SK-N-SH (cell line): Measurements from ENCODE around the gene NRG3.

Source experiments
- CTCF ChIP-seq: fragments of 200-600 bp; sonication (generic); IDR thresholded peaks from 2 replicates; pipeline ENCODE4 v1.6.1; 2017; ENCODE audit warnings: antibody characterized with exemption, mild to moderate bottlenecking, moderate library complexity
- EP300 ChIP-seq, 2 experiments: IDR thresholded peaks; 2 replicates each; pipeline versions ENCODE4 v1.4.0 to v1.6.1; 2012; ENCODE audit warnings: borderline replicate concordance in 1 of 2, low read depth in 1 of 2, low read length in 1 of 2
- EZH2phosphoT487 ChIP-seq: fragments of 200-600 bp; sonication (generic); IDR thresholded peaks from 2 replicates; pipeline ENCODE4 v1.6.1; 2017; ENCODE audit warnings: low read depth, mixed run types, mild to moderate bottlenecking, antibody characterized with exemption, moderate library complexity, borderline replicate concordance
- FOSL2 ChIP-seq: IDR thresholded peaks from 2 replicates; pipeline ENCODE4 v1.4.0; 2012; ENCODE audit warnings: low read depth, mild to moderate bottlenecking, moderate library complexity, borderline replicate concordance
- FOXJ3 ChIP-seq: sonication (generic); formaldehyde crosslinking; IDR thresholded peaks from 2 replicates; pipeline ENCODE4 v1.5.1; 2020; ENCODE audit warnings: mild to moderate bottlenecking, missing genetic modification reagents
- GABPA ChIP-seq: IDR thresholded peaks from 2 replicates; pipeline ENCODE4 v1.4.0; 2012; ENCODE audit warnings: low read depth, mild to moderate bottlenecking
- NFIC ChIP-seq: IDR thresholded peaks from 2 replicates; pipeline ENCODE4 v1.4.0; 2012; ENCODE audit warnings: borderline replicate concordance
- POLR2AphosphoS5 ChIP-seq: IDR thresholded peaks from 2 replicates; pipeline ENCODE4 v1.6.1; 2012; ENCODE audit warnings: low read depth, low read length
- RAD21 ChIP-seq: IDR thresholded peaks from 2 replicates; pipeline ENCODE4 v1.6.1; 2012; ENCODE audit warnings: mild to moderate bottlenecking, low read length
- REST ChIP-seq: IDR thresholded peaks from 2 replicates; pipeline ENCODE4 v1.6.1; 2012; ENCODE audit warnings: mild to moderate bottlenecking, low read depth, low read length, moderate library complexity
- SIN3A ChIP-seq: IDR thresholded peaks from 2 replicates; pipeline ENCODE4 v1.6.1; 2012; ENCODE audit warnings: low read depth, mild to moderate bottlenecking, low read length, moderate library complexity, borderline replicate concordance
- SMC3 ChIP-seq: IDR thresholded peaks from 2 replicates; pipeline ENCODE4 v1.6.1; 2012; ENCODE audit warnings: low read depth, low read length, improper control_type of control experiment
- TAF1 ChIP-seq: IDR thresholded peaks from 2 replicates; pipeline ENCODE4 v1.6.1; 2012; ENCODE audit warnings: low read depth, mild to moderate bottlenecking, low read length, moderate library complexity, borderline replicate concordance
- YY1 ChIP-seq: IDR thresholded peaks from 2 replicates; pipeline ENCODE4 v1.4.0; 2012; ENCODE audit warnings: low read depth, mild to moderate bottlenecking

DNA sequence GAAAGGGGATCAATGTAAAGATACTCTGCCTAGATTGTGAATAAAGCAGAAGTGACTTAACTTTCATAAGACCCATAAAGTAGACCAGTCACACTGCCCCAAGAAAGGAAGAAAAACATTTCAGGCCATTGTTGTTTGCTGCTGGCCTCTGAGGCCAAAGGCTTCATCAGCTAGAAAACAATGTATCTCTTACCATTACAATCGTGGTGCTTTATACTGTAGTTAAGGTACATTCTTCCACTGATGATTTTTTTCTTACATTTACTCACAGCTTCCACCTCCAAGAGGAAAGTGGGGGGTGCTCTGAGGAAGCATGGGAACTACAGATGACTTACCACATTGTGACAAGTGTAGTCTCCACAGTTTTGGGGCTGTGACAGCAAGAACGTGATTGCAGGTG is 68.6 kb downstream of the NRG3 start:
- TF ChIP-seq FOXJ3 (CRISPR knock-in tag) (no peak), EZH2phosphoT487 (no peak), POLR2AphosphoS5 (no peak), RAD21 (no peak), CTCF (no peak), FOSL2 (no peak), SMC3 (no peak), NFIC (no peak), GABPA (no peak), REST (no peak), SIN3A (no peak), TAF1 (no peak), EP300 (IDR thresholded peaks at IDR 0.05; ENCODE audit: borderline replicate concordance in 1 of 2, low read depth in 1 of 2, low read length in 1 of 2) (no peak), YY1 (no peak)
